SW 1271 (cell line): ENCODE results near the gene HACD4.
"Not testable (repeated sequence)": the region's sequence is repeated elsewhere in the genome, so short reads cannot be mapped to it uniquely, and the experiment has no call there.

Experiments
- DNase-seq, 2 experiments: peaks; one replicate each; lab custom pipeline; 2025; lab: John Stamatoyannopoulos, UW

HACD4 gene

GRCh38 chr9:20973246-20973947 is 58.0 kb downstream of the HACD4 start:
- not testable (repeated sequence) for DNase-seq

GRCh38 chr9:20972684-20973083 is 58.8 kb downstream of the HACD4 start:
- DNase-seq: no peak

GRCh38 chr9:20962536-20963225 is 68.8 kb downstream of the HACD4 start:
- DNase-seq: no peak

GRCh38 chr9:20950707-20951106 is 80.7 kb downstream of the HACD4 start:
- DNase-seq: no peak
